Peyer's patch (tissue), 4 donors: ENCODE results near the gene PRRX2.

Experiments
- CTCF ChIP-seq, 6 experiments: fragments of 450-650 bp in 4 of 6; fragments of 200-600 bp in 2 of 6; sonication (generic) in 1 of 6; IDR thresholded peaks; one replicate each; pipeline ENCODE4 v1.5.1; 2017 to 2019; ENCODE audit warnings: antibody characterized with exemption in 6 of 6, mild to moderate bottlenecking in 3 of 6, moderate library complexity in 1 of 6
- POLR2A ChIP-seq, 2 donors: fragments of 450-650 bp; IDR thresholded peaks; one replicate each; pipeline ENCODE4 v1.5.1; 2017; ENCODE audit warnings: antibody characterized with exemption in 2 of 2, mild to moderate bottlenecking in 2 of 2, moderate library complexity in 2 of 2

GRCh38 chr9:129696944-129697655 lies 31.7 kb downstream of the PRRX2 start:
- no peak for TF ChIP-seq POLR2A (IDR thresholded peaks at IDR 0.05)
- no peak for TF ChIP-seq CTCF (IDR thresholded peaks at IDR 0.05)
